Thyroid gland (tissue), 4 donors: Measurements from ENCODE around the gene SP4.

Source experiments
- POLR2A ChIP-seq, 2 donors: fragments of 450-650 bp; IDR thresholded peaks; one replicate each; pipeline ENCODE4 v1.6.1; 2017; ENCODE audit warnings: antibody characterized with exemption in 2 of 2, mild to moderate bottlenecking in 2 of 2, moderate library complexity in 1 of 2
- TF ChIP-seq, protein P1 (sequence below), 6 experiments: fragments of 200-600 bp in 3 of 6; fragments of 450-650 bp in 3 of 6; sonication (generic) in 3 of 6; IDR thresholded peaks; one replicate each; pipeline ENCODE4 v1.5.1; 2016 to 2019; ENCODE audit warnings: antibody characterized with exemption in 6 of 6, mild to moderate bottlenecking in 2 of 6, inconsistent platforms in 1 of 6, moderate library complexity in 1 of 6

DNA sequence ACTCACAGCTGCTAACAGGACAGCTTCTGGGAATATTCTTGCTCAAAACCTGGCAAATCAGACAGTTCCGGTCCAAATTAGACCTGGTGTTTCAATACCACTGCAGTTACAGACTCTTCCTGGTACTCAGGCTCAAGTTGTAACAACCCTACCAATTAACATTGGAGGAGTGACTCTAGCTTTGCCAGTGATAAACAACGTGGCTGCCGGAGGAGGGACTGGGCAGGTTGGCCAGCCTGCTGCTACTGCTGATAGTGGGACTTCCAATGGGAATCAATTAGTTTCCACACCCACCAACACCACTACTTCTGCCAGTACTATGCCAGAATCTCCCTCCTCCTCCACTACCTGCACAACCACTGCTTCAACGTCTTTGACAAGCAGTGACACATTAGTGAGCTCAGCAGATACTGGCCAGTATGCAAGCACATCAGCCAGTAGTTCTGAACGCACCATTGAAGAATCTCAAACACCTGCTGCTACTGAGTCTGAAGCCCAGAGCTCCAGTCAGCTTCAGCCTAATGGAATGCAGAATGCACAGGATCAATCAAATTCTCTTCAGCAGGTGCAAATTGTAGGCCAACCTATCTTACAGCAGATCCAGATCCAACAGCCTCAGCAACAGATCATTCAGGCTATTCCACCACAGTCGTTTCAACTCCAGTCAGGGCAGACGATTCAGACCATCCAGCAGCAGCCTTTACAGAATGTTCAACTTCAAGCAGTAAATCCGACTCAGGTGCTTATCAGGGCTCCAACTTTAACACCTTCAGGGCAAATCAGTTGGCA is 2.1 kb downstream of the SP4 start:
- TF ChIP-seq, protein P1, sequence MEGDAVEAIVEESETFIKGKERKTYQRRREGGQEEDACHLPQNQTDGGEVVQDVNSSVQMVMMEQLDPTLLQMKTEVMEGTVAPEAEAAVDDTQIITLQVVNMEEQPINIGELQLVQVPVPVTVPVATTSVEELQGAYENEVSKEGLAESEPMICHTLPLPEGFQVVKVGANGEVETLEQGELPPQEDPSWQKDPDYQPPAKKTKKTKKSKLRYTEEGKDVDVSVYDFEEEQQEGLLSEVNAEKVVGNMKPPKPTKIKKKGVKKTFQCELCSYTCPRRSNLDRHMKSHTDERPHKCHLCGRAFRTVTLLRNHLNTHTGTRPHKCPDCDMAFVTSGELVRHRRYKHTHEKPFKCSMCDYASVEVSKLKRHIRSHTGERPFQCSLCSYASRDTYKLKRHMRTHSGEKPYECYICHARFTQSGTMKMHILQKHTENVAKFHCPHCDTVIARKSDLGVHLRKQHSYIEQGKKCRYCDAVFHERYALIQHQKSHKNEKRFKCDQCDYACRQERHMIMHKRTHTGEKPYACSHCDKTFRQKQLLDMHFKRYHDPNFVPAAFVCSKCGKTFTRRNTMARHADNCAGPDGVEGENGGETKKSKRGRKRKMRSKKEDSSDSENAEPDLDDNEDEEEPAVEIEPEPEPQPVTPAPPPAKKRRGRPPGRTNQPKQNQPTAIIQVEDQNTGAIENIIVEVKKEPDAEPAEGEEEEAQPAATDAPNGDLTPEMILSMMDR (IDR thresholded peaks at IDR 0.05), result no peak
- no peak for TF ChIP-seq POLR2A (IDR thresholded peaks at IDR 0.05)
